SK-N-SH treated with all-trans-retinoic acid at 6 μM for 48 hours (cell line): ENCODE data around the gene SLC40A1.

Experiments
- ATAC-seq: fragments of 200-7000 bp; cut with Tn5 transposase; 3 replicates; pipeline ENCODE4 v1.9.1; 2020; ENCODE audit warnings: mild to moderate bottlenecking, moderate library complexity
- ARNTL ChIP-seq: fragments of 450-650 bp; formaldehyde crosslinking; IDR thresholded peaks from 2 replicates; pipeline ENCODE4 v1.5.0; 2020; ENCODE audit warnings: low read depth, mild to moderate bottlenecking, moderate library complexity, borderline replicate concordance
- BACH2 ChIP-seq: fragments of 250-450 bp; sonication (Bioruptor Pico); IDR thresholded peaks from 2 replicates; pipeline ENCODE4 v1.9.0; 2021; ENCODE audit warnings: mild to moderate bottlenecking, borderline replicate concordance
- CSDC2 ChIP-seq: fragments of 250-450 bp; sonication (Bioruptor Pico); IDR thresholded peaks from 2 replicates; pipeline ENCODE4 v1.5.0; 2020; ENCODE audit warnings: mild to moderate bottlenecking, moderate library complexity
- ESRRG ChIP-seq: fragments of 250-450 bp; sonication (Bioruptor Pico); IDR thresholded peaks from 2 replicates; pipeline ENCODE4 v1.6.1; 2021; ENCODE audit warnings: mild to moderate bottlenecking
- GLIS3 ChIP-seq: fragments of 250-450 bp; sonication (Bioruptor Pico); IDR thresholded peaks from 2 replicates; pipeline ENCODE4 v1.5.0; 2020; ENCODE audit warnings: mild to moderate bottlenecking, moderate library complexity
- OSR1 ChIP-seq: fragments of 250-450 bp; sonication (Bioruptor Pico); IDR thresholded peaks from 2 replicates; pipeline ENCODE4 v1.8.0; 2022; ENCODE audit warnings: moderate library complexity, mild to moderate bottlenecking, inconsistent platforms
- POU6F1 ChIP-seq: fragments of 250-450 bp; sonication (Bioruptor Pico); IDR thresholded peaks from 2 replicates; pipeline ENCODE4 v1.8.0; 2021; ENCODE audit warnings: low read depth, mild to moderate bottlenecking, moderate library complexity, borderline replicate concordance
- PPARA ChIP-seq: fragments of 250-450 bp; sonication (Bioruptor Pico); IDR thresholded peaks from 2 replicates; pipeline ENCODE4 v1.5.0; 2020; ENCODE audit warnings: mild to moderate bottlenecking, borderline replicate concordance
- SNAI2 ChIP-seq: fragments of 250-450 bp; sonication (Bioruptor Pico); IDR thresholded peaks from 2 replicates; pipeline ENCODE4 v1.5.0; 2020; ENCODE audit warnings: mild to moderate bottlenecking, moderate library complexity
- TCF4 ChIP-seq: fragments of 250-450 bp; sonication (Bioruptor Pico); IDR thresholded peaks from 2 replicates; pipeline ENCODE4 v1.8.0; 2021; ENCODE audit warnings: mild to moderate bottlenecking, moderate library complexity, borderline replicate concordance
- TOX ChIP-seq: fragments of 250-450 bp; sonication (Bioruptor Pico); IDR thresholded peaks from 2 replicates; pipeline ENCODE4 v1.8.0; 2021; ENCODE audit warnings: mild to moderate bottlenecking, moderate library complexity, borderline replicate concordance
- ZC3H10 ChIP-seq: fragments of 250-450 bp; sonication (Bioruptor Pico); IDR thresholded peaks from 2 replicates; pipeline ENCODE4 v1.5.1; 2021; ENCODE audit warnings: mild to moderate bottlenecking, moderate library complexity
- ZFP3 ChIP-seq: fragments of 250-450 bp; sonication (Bioruptor Pico); IDR thresholded peaks from 2 replicates; pipeline ENCODE4 v1.5.0; 2020; ENCODE audit warnings: mild to moderate bottlenecking, moderate library complexity
- ZFP30 ChIP-seq: fragments of 450-650 bp; formaldehyde crosslinking; IDR thresholded peaks from 2 replicates; pipeline ENCODE4 v1.5.0; 2022; ENCODE audit warnings: mild to moderate bottlenecking, moderate library complexity
- ZNF565 ChIP-seq: fragments of 450-650 bp; formaldehyde crosslinking; conservative IDR thresholded peaks from 2 replicates; pipeline ENCODE4 v1.5.0; 2020; ENCODE audit warnings: low read depth, mild to moderate bottlenecking, moderate library complexity
- ZNF70 ChIP-seq: fragments of 450-650 bp; formaldehyde crosslinking; IDR thresholded peaks from 2 replicates; pipeline ENCODE4 v1.5.0; 2020; ENCODE audit warnings: mild to moderate bottlenecking, moderate library complexity
- ZNF8 ChIP-seq: fragments of 450-650 bp; formaldehyde crosslinking; IDR thresholded peaks from 2 replicates; pipeline ENCODE4 v1.5.0; 2020; ENCODE audit warnings: mild to moderate bottlenecking, moderate library complexity
- TF ChIP-seq, protein P1 (sequence below): fragments of 250-450 bp; sonication (Bioruptor Pico); IDR thresholded peaks from 2 replicates; pipeline ENCODE4 v1.5.0; 2020; ENCODE audit warnings: mild to moderate bottlenecking, moderate library complexity
- TF ChIP-seq, protein P2 (sequence below): fragments of 250-450 bp; sonication (Bioruptor Pico); IDR thresholded peaks from 2 replicates; pipeline ENCODE4 v1.5.1; 2021; ENCODE audit warnings: mild to moderate bottlenecking, moderate library complexity
- TF ChIP-seq, protein P3 (sequence below): fragments of 250-450 bp; sonication (Bioruptor Pico); IDR thresholded peaks from 2 replicates; pipeline ENCODE4 v1.5.1; 2020; ENCODE audit warnings: low read depth, mild to moderate bottlenecking, moderate library complexity
- TF ChIP-seq, protein P4 (sequence below): fragments of 250-450 bp; sonication (Bioruptor Pico); IDR thresholded peaks from 2 replicates; pipeline ENCODE4 v1.8.0; 2020; ENCODE audit warnings: mild to moderate bottlenecking, moderate library complexity, borderline replicate concordance

SLC40A1 gene

GRCh38 chr2:189534854-189535832 lies 45.4 kb downstream of the SLC40A1 start:
- peak; percentile 76 for ATAC-seq
- TF ChIP-seq CSDC2 (CRISPR knock-in tag) (no peak), PPARA (CRISPR knock-in tag) (no peak), ARNTL (CRISPR knock-in tag) (no peak), ESRRG (CRISPR knock-in tag) (no peak), ZFP30 (CRISPR knock-in tag) (no peak), ZC3H10 (CRISPR knock-in tag) (no peak), ZFP3 (CRISPR knock-in tag) (no peak), ZNF565 (CRISPR knock-in tag) (no peak), ZNF8 (CRISPR knock-in tag) (no peak), POU6F1 (CRISPR knock-in tag) (no peak), TCF4 (CRISPR knock-in tag) (no peak), BACH2 (no peak), OSR1 (CRISPR knock-in tag) (no peak), GLIS3 (CRISPR knock-in tag) (no peak), ZNF70 (CRISPR knock-in tag) (no peak)
- TF ChIP-seq, protein P1, sequence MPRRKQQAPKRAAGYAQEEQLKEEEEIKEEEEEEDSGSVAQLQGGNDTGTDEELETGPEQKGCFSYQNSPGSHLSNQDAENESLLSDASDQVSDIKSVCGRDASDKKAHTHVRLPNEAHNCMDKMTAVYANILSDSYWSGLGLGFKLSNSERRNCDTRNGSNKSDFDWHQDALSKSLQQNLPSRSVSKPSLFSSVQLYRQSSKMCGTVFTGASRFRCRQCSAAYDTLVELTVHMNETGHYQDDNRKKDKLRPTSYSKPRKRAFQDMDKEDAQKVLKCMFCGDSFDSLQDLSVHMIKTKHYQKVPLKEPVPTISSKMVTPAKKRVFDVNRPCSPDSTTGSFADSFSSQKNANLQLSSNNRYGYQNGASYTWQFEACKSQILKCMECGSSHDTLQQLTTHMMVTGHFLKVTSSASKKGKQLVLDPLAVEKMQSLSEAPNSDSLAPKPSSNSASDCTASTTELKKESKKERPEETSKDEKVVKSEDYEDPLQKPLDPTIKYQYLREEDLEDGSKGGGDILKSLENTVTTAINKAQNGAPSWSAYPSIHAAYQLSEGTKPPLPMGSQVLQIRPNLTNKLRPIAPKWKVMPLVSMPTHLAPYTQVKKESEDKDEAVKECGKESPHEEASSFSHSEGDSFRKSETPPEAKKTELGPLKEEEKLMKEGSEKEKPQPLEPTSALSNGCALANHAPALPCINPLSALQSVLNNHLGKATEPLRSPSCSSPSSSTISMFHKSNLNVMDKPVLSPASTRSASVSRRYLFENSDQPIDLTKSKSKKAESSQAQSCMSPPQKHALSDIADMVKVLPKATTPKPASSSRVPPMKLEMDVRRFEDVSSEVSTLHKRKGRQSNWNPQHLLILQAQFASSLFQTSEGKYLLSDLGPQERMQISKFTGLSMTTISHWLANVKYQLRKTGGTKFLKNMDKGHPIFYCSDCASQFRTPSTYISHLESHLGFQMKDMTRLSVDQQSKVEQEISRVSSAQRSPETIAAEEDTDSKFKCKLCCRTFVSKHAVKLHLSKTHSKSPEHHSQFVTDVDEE (CRISPR knock-in tag): no peak
- TF ChIP-seq, protein P2, sequence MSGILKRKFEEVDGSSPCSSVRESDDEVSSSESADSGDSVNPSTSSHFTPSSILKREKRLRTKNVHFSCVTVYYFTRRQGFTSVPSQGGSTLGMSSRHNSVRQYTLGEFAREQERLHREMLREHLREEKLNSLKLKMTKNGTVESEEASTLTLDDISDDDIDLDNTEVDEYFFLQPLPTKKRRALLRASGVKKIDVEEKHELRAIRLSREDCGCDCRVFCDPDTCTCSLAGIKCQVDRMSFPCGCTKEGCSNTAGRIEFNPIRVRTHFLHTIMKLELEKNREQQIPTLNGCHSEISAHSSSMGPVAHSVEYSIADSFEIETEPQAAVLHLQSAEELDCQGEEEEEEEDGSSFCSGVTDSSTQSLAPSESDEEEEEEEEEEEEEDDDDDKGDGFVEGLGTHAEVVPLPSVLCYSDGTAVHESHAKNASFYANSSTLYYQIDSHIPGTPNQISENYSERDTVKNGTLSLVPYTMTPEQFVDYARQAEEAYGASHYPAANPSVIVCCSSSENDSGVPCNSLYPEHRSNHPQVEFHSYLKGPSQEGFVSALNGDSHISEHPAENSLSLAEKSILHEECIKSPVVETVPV (CRISPR knock-in tag): no peak
- TF ChIP-seq, protein P3, sequence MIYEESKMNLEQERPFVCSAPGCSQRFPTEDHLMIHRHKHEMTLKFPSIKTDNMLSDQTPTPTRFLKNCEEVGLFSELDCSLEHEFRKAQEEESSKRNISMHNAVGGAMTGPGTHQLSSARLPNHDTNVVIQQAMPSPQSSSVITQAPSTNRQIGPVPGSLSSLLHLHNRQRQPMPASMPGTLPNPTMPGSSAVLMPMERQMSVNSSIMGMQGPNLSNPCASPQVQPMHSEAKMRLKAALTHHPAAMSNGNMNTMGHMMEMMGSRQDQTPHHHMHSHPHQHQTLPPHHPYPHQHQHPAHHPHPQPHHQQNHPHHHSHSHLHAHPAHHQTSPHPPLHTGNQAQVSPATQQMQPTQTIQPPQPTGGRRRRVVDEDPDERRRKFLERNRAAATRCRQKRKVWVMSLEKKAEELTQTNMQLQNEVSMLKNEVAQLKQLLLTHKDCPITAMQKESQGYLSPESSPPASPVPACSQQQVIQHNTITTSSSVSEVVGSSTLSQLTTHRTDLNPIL (CRISPR knock-in tag): no peak
- TF ChIP-seq, protein P4, sequence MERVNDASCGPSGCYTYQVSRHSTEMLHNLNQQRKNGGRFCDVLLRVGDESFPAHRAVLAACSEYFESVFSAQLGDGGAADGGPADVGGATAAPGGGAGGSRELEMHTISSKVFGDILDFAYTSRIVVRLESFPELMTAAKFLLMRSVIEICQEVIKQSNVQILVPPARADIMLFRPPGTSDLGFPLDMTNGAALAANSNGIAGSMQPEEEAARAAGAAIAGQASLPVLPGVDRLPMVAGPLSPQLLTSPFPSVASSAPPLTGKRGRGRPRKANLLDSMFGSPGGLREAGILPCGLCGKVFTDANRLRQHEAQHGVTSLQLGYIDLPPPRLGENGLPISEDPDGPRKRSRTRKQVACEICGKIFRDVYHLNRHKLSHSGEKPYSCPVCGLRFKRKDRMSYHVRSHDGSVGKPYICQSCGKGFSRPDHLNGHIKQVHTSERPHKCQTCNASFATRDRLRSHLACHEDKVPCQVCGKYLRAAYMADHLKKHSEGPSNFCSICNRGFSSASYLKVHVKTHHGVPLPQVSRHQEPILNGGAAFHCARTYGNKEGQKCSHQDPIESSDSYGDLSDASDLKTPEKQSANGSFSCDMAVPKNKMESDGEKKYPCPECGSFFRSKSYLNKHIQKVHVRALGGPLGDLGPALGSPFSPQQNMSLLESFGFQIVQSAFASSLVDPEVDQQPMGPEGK (CRISPR knock-in tag): no peak

DNA sequence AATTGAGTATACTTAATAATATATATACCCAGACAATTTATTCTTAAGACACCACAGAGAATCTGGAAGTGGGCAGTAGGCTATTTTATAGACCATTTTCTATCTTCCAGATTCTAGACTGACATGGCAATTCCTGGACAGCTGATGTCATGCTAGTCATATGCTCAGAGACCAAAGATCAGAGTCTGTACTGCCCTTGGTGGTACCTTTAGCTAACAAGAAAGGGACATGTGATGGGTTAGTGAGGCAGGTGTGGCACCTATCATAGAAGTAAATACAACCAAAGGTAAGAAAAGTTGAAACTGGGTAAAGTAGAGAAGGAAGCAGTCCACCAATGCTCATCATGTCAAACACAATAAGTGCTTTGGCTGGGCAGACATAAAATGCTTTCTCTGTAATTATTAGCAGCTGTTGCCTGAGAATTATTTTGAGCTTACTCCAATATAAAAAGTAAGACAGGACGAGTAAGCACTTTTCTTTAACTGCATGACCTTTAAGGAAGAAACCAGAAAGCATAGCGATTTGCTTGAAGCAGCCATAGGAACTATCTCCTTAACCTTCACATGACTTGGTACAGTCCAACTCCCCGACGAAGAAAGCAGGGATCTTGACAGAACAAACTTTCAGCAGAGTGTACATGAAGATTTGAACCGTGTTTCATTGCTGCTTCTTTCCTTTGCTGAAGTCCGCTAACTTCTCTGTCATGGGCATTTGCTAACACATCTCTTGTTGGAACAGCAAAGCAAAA lies 47.1 kb downstream of the SLC40A1 start:
- ATAC-seq: peak; percentile 76
- TF ChIP-seq, protein P2 (CRISPR knock-in tag): no peak
- TF ChIP-seq CSDC2 (CRISPR knock-in tag): no peak
- no peak for TF ChIP-seq TOX (CRISPR knock-in tag)
- TF ChIP-seq ZFP30 (CRISPR knock-in tag): no peak
- no peak for TF ChIP-seq ZC3H10 (CRISPR knock-in tag)
- no peak for TF ChIP-seq SNAI2 (CRISPR knock-in tag)
- no peak for TF ChIP-seq ZFP3 (CRISPR knock-in tag)
- no peak for TF ChIP-seq TCF4 (CRISPR knock-in tag)
- no peak for TF ChIP-seq ZNF70 (CRISPR knock-in tag)
- TF ChIP-seq, protein P3 (CRISPR knock-in tag): no peak
